ENCODE data around the gene XPO5.

Gene XPO5

GRCh38 chr6:43497689-43498088 is 78.1 kb downstream of the XPO5 start:
- DNase-seq (ENCODE audit: low read depth): no peak

GRCh38 chr6:43497129-43497396 is 78.8 kb downstream of the XPO5 start:
- DNase-seq (ENCODE audit: low read depth): no peak

- DNase-seq (ENCODE audit: low read depth): no peak
Observed at GRCh38 chr6:43496370-43497128, 79.3 kb downstream of the XPO5 start.

- DNase-seq (ENCODE audit: low read depth): no peak
Observed at GRCh38 chr6:43495409-43495941, 80.4 kb downstream of the XPO5 start.

- DNase-seq (ENCODE audit: low read depth): no peak
Observed at GRCh38 chr6:43494766-43495165, 81.1 kb downstream of the XPO5 start.

- no peak for DNase-seq (ENCODE audit: low read depth)
Observed at GRCh38 chr6:43494321-43494720, 81.5 kb downstream of the XPO5 start.

GRCh38 chr6:43493833-43494232 is 82.0 kb downstream of the XPO5 start:
- DNase-seq (ENCODE audit: low read depth): no peak

GRCh38 chr6:43493230-43493629 is 82.6 kb downstream of the XPO5 start:
- DNase-seq (ENCODE audit: low read depth): no peak

- DNase-seq (ENCODE audit: low read depth): no peak
Observed at GRCh38 chr6:43492673-43493072, 83.2 kb downstream of the XPO5 start.

- DNase-seq (ENCODE audit: low read depth): no peak
Observed at GRCh38 chr6:43491750-43492661, 83.8 kb downstream of the XPO5 start.

GRCh38 chr6:43490523-43490939 is 85.3 kb downstream of the XPO5 start:
- DNase-seq (ENCODE audit: low read depth): no peak

- no peak for DNase-seq (ENCODE audit: low read depth)
Observed at GRCh38 chr6:43489277-43490072, 86.4 kb downstream of the XPO5 start.

GRCh38 chr6:43488667-43489276 is 87.1 kb downstream of the XPO5 start:
- no peak for DNase-seq (ENCODE audit: low read depth)

- DNase-seq (ENCODE audit: low read depth): no peak
Observed at GRCh38 chr6:43481591-43482236, 94.1 kb downstream of the XPO5 start.

- DNase-seq (ENCODE audit: low read depth): no peak
Observed at GRCh38 chr6:43481075-43481474, 94.8 kb downstream of the XPO5 start.

- no peak for DNase-seq (ENCODE audit: low read depth)
Observed at GRCh38 chr6:43478008-43478372, 97.8 kb downstream of the XPO5 start.

GRCh38 chr6:43477235-43478007 is 98.4 kb downstream of the XPO5 start, which contains the start of gene TJAP1:
TSS of gene TJAP1 (plus strand) at chr6:43477570. CDS start at chr6:43499002, 21,432 bp downstream.
- DNase-seq (ENCODE audit: low read depth): peak; percentile 59

GRCh38 chr6:43476746-43477145 is 99.1 kb downstream of the XPO5 start:
- DNase-seq (ENCODE audit: low read depth): no peak

- no peak for DNase-seq (ENCODE audit: low read depth)
Observed at GRCh38 chr6:43475516-43475915, 100.3 kb downstream of the XPO5 start.

GRCh38 chr6:43472515-43472914 is 103.3 kb downstream of the XPO5 start:
- DNase-seq (ENCODE audit: low read depth): no peak
